ENCODE results near the gene UST. TPM values are rescaled to one million over a fixed set of nuclear protein-coding genes. Genes with fewer than 3 reads are reported as not detected.

UST gene
- total and polyA plus RNA-seq, 4 donors = 0.24 to 2.7 (median 0.87) TPM

GRCh38 chr6:148743476-148743875, 3.4 kb upstream of the UST start:
- Histone ChIP-seq H3K4me1 (ENCODE audit: control insufficient read depth in 4 of 4, insufficient read depth in 4 of 4, low read length in 3 of 4) (peaks cover 5 to 28% (median 16%) of the 10 kb centered on the region in 4 donors), H3K9me3 (ENCODE audit: control insufficient read depth in 4 of 4, low read length in 3 of 4) (no peaks in the 10 kb centered on the region), H3K27ac (ENCODE audit: low read depth in 1 of 2, low read length in 2 of 2) (no peak overlapping the region), H3K4me3 (ENCODE audit: low read depth in 1 of 3, low read length in 3 of 3) (no peak overlapping the region), H3K36me3 (ENCODE audit: control insufficient read depth in 4 of 4, insufficient read depth in 3 of 4, low read depth in 1 of 4, low read length in 3 of 4) (no peaks in the 10 kb centered on the region), H3K27me3 (ENCODE audit: control insufficient read depth in 4 of 4, insufficient read depth in 4 of 4, low read length in 3 of 4) (peaks cover 0 to 8% (median 0%) of the 10 kb centered on the region in 4 donors), H3K9ac (ENCODE audit: low read depth in 1 of 2, low read length in 2 of 2) (no peak overlapping the region)
- TF ChIP-seq ZBTB33 (IDR thresholded peaks at IDR 0.05) = no peak
- no peak for TF ChIP-seq TAF1 (conservative IDR thresholded peaks at IDR 0.05)
- TF ChIP-seq, protein P1, sequence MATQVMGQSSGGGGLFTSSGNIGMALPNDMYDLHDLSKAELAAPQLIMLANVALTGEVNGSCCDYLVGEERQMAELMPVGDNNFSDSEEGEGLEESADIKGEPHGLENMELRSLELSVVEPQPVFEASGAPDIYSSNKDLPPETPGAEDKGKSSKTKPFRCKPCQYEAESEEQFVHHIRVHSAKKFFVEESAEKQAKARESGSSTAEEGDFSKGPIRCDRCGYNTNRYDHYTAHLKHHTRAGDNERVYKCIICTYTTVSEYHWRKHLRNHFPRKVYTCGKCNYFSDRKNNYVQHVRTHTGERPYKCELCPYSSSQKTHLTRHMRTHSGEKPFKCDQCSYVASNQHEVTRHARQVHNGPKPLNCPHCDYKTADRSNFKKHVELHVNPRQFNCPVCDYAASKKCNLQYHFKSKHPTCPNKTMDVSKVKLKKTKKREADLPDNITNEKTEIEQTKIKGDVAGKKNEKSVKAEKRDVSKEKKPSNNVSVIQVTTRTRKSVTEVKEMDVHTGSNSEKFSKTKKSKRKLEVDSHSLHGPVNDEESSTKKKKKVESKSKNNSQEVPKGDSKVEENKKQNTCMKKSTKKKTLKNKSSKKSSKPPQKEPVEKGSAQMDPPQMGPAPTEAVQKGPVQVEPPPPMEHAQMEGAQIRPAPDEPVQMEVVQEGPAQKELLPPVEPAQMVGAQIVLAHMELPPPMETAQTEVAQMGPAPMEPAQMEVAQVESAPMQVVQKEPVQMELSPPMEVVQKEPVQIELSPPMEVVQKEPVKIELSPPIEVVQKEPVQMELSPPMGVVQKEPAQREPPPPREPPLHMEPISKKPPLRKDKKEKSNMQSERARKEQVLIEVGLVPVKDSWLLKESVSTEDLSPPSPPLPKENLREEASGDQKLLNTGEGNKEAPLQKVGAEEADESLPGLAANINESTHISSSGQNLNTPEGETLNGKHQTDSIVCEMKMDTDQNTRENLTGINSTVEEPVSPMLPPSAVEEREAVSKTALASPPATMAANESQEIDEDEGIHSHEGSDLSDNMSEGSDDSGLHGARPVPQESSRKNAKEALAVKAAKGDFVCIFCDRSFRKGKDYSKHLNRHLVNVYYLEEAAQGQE (IDR thresholded peaks at IDR 0.05) = no peak
- TF ChIP-seq HNF4A (conservative IDR thresholded peaks at IDR 0.05) = no peak
- TF ChIP-seq EGR1 (IDR thresholded peaks at IDR 0.05; ENCODE audit: low read depth in 2 of 2) = no peak
- TF ChIP-seq SP1 (IDR thresholded peaks at IDR 0.05) = no peak
- TF ChIP-seq GABPA (IDR thresholded peaks at IDR 0.05 in 1 of 2, conservative IDR thresholded peaks at IDR 0.05 in 1 of 2) = no peak
- no peak for TF ChIP-seq FOXA2 (IDR thresholded peaks at IDR 0.05)
- TF ChIP-seq YY1 (IDR thresholded peaks at IDR 0.05) = no peak
- TF ChIP-seq ATF3 (IDR thresholded peaks at IDR 0.05) = no peak
- TF ChIP-seq NR2F2 (IDR thresholded peaks at IDR 0.05) = no peak
- no peak for TF ChIP-seq FOXA1 (IDR thresholded peaks at IDR 0.05)
- no peak for TF ChIP-seq HNF4G (IDR thresholded peaks at IDR 0.05)
- no peak for TF ChIP-seq RXRA (IDR thresholded peaks at IDR 0.05)
- TF ChIP-seq MAX (IDR thresholded peaks at IDR 0.05) = no peak
- TF ChIP-seq RAD21 (IDR thresholded peaks at IDR 0.05) = no peak
- no peak for DNase-seq (ENCODE audit: low spot score)
- WGBS = 68% methylated on average over 4 of the region's 4 CpGs

DNA sequence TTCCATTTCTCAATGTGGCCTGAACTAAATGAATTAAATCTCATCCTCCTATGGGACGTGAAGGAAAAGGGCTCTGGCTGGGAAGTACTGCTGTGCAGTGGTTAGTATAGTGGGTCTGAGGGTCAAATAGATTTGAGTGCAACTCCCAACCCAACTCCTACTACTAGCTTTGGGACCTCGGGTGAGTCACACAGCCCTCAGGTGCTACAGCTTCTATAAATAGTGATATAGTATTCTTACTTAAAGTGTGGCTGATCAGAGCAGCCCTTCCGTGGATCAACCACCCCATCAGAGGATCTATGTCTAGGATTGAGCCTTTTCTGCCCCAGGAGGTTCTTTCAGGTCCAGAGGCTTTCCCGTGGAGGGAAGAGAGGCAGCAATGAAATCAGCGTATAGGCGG, 904 bp upstream of the UST start:
- Histone ChIP-seq H3K4me3 (ENCODE audit: low read depth in 1 of 3, low read length in 3 of 3) (peak overlapping the region in 1 of 3 donors; percentile 60), H3K9me3 (ENCODE audit: control insufficient read depth in 4 of 4, low read length in 3 of 4) (no peaks in the 10 kb centered on the region), H3K27ac (ENCODE audit: low read depth in 1 of 2, low read length in 2 of 2) (no peak overlapping the region), H3K9ac (ENCODE audit: low read depth in 1 of 2, low read length in 2 of 2) (no peak overlapping the region), H3K27me3 (ENCODE audit: control insufficient read depth in 4 of 4, insufficient read depth in 4 of 4, low read length in 3 of 4) (peaks cover 0 to 13% (median 0%) of the 10 kb centered on the region in 4 donors), H3K4me1 (ENCODE audit: control insufficient read depth in 4 of 4, insufficient read depth in 4 of 4, low read length in 3 of 4) (peaks cover 5 to 26% (median 16%) of the 10 kb centered on the region in 4 donors), H3K36me3 (ENCODE audit: control insufficient read depth in 4 of 4, insufficient read depth in 3 of 4, low read depth in 1 of 4, low read length in 3 of 4) (no peaks in the 10 kb centered on the region)
- DNase-seq (ENCODE audit: low spot score) = no peak
- WGBS = 23% methylated on average over 6 of the region's 6 CpGs
- no peak for TF ChIP-seq EGR1 (IDR thresholded peaks at IDR 0.05; ENCODE audit: low read depth in 2 of 2)
- TF ChIP-seq JUND (IDR thresholded peaks at IDR 0.05) = no peak
- TF ChIP-seq HNF4G (IDR thresholded peaks at IDR 0.05) = no peak
- TF ChIP-seq, protein P2, sequence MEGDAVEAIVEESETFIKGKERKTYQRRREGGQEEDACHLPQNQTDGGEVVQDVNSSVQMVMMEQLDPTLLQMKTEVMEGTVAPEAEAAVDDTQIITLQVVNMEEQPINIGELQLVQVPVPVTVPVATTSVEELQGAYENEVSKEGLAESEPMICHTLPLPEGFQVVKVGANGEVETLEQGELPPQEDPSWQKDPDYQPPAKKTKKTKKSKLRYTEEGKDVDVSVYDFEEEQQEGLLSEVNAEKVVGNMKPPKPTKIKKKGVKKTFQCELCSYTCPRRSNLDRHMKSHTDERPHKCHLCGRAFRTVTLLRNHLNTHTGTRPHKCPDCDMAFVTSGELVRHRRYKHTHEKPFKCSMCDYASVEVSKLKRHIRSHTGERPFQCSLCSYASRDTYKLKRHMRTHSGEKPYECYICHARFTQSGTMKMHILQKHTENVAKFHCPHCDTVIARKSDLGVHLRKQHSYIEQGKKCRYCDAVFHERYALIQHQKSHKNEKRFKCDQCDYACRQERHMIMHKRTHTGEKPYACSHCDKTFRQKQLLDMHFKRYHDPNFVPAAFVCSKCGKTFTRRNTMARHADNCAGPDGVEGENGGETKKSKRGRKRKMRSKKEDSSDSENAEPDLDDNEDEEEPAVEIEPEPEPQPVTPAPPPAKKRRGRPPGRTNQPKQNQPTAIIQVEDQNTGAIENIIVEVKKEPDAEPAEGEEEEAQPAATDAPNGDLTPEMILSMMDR (IDR thresholded peaks at IDR 0.05; ENCODE audit: low read depth, low read length, missing input control) = no peak
- TF ChIP-seq ATF3 (IDR thresholded peaks at IDR 0.05) = no peak
- TF ChIP-seq ZBTB33 (IDR thresholded peaks at IDR 0.05) = no peak
- TF ChIP-seq, protein P1 (IDR thresholded peaks at IDR 0.05) = no peak
- no peak for TF ChIP-seq NR2F2 (IDR thresholded peaks at IDR 0.05)
- TF ChIP-seq TAF1 (conservative IDR thresholded peaks at IDR 0.05) = no peak
